Head of caudate nucleus (tissue), 42 donors: ENCODE results near the gene PLA2G2E.
"Not testable (repeated sequence)": the region's sequence is repeated elsewhere in the genome, so short reads cannot be mapped to it uniquely, and the experiment has no call there.

ENCODE experiments used
- DNase-seq, 42 donors: peaks; one replicate each; pipeline versions ENCODE4 v3.0.0 to v3.0.0-alpha.2; 2020 to 2021; ENCODE audit warnings: mixed read lengths in 7 of 42
- intact Hi-C: fragments of 100-400 bp; cut with DNase I; formaldehyde crosslinking; loops from one replicate; pipeline ENCODE4 v1.15.0; 2022

PLA2G2E gene

GRCh38 chr1:19892628-19893168 is 30.7 kb downstream of the PLA2G2E start:
- intact Hi-C loops: no loop called here
- DNase-seq: no peak

GRCh38 chr1:19892129-19892528 is 31.3 kb downstream of the PLA2G2E start:
- no peak for DNase-seq
- intact Hi-C loops: no loop called here

DNA sequence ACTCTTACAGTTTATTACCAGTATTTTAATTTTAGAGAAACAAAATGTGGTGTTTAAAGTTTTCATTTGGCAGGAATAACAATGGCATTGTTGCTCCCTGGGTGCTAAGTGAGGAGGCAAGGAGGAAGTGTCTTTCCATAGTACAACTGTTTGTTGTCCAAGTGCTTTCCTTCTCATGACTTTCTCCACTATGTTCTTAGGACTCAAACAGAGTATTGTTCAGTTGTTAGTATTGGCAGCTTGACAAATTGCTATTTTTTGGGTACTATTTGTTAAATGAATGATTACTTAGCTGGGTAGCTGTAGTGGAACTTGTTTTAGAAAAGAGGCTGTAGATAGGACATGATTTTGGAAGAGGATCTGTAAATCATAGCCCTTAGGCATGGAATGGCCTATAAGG is 33.8 kb downstream of the PLA2G2E start:
- DNase-seq: no peak
- intact Hi-C loops: no loop called here

DNA sequence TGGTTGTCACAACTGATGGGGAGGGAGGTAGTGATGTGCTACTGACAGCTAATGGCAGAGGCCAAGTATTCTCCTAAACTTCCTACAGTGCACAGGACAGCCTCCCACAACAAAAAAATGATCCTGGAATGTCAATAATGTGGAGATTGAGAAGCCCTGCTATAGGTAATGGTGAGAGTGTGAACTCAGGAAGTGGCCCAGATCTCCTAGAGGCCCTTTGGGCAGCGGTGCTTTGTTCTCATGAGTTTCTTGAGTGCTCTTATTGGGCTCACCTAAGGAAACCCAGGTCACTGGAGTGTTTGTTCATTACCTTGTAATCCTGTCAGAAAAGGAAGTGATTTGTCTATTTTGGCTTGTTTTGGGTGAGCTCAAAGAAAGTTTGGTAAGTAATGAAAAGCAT is 35.3 kb downstream of the PLA2G2E start:
- intact Hi-C loops: no loop called here
- no peak for DNase-seq

- DNase-seq: no peak
- intact Hi-C loops: no loop called here
These were observed 37.6 kb downstream of the PLA2G2E start for GRCh38 chr1:19885821-19886220.

DNA sequence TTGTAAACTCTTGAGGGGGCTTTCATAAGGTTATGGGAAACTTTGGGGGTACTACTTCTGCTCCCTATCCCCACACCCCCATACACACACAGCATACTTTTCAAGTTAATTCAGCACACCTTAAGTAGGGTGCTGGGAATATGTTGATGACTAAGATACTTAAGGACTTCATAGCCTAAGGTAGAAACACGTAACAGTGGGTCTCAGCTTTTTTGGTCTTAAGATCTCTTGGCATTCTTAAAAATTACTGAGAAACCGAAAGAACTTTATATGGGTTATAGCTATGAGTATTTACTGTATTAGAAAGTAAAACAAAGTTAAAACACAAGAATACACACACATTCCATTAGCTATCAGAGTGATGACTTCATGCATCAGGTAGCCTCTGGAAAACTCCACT is 39.1 kb downstream of the PLA2G2E start:
- no peak for DNase-seq
- intact Hi-C loops: no loop called here

DNA sequence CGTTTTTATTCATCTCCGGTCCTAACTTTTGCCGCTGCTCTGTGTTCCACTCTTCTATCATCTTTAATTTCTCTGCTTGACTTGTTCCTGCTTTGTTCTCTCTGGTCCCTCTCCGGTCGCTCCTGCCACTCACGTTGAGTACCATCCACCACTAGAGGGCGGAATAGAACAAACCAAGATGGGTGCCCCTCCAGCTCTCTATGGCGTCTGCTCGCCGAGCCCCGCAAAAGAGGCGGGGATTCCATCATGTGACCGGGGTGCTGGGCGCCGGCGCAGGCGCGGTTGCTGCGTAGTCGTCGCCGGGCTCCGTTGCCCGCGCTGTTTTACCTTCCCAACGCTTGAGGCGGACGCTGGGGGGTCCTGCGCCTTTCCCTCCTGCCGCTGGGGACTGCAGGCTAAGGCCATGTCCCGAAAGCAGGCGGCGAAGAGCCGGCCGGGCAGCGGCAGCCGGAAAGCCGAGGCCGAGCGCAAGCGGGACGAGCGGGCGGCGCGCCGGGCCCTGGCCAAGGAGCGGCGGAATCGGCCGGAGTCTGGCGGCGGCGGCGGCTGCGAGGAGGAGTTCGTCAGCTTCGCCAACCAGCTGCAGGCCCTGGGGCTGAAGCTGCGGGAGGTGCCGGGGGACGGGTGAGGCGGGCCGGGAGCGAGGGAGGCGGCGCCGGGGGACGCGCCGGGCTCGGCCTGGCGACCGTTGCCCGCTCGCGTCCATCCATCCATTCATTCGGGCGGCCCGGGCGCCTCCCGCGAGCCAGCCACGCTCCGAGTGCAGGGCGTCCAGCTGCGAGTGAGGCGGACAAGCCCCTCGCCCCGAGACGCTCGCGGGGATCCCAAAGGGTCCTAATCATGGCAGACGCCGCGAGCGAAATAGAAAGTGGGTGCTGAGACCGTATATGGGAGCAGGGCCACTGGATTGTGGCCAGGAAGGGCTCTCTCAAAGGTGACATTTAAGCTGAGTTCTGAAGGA is 41.0 kb downstream of the PLA2G2E start, which contains the start of gene OTUD3:
TSS of gene OTUD3 (plus strand) at position 285 of the 961 bp plus-strand sequence. CDS start at position 404, 119 bp downstream.
- intact Hi-C loops: no loop called here

DNA sequence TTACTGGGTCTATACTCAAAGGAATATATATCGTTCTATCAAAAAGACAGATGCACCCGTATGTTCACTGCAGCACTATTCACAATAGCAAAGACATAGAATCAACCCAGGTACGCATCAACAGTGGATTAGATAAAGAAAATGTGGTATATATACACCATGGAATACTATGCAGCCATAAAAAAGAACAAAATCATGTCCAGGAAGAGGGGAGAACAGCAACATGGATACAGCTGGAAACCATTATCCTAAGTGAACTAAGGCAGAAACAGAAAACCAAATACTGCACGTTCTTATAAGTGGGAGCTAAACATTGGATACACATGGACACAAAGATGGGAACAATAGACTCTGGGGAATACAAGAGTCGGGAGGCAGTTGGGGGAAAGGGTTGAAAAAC is 42.6 kb downstream of the PLA2G2E start:
- DNase-seq, intact Hi-C loops: not testable (repeated sequence)

More for the DNA sequence above, 41.0 kb downstream of the PLA2G2E start, which contains the start of gene OTUD3:
- DNase-seq: peak; percentile 89 to 98 (median 96)

- intact Hi-C loops: no loop called here
- DNase-seq: no peak
These were observed 43.8 kb downstream of the PLA2G2E start for GRCh38 chr1:19879661-19880060.

- DNase-seq: no peak
- intact Hi-C loops: no loop called here
These were observed 44.2 kb downstream of the PLA2G2E start for GRCh38 chr1:19879227-19879626.

DNA sequence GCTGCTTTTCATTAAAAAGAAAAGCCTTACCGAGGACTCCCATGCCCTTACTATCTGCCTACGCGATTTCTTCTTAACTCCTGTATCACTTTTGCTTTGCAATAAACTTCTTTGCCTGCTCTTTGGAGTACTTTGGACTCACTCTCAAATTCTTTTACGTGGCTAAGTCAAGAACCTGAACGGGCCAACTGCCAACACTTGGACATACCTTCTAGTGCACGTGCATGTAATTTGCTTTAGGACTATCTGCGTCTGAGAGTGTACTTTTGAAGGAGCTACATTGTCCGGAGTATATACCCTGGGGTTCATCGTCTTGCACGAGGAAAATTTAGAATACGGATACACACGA is 44.8 kb downstream of the PLA2G2E start:
- no peak for DNase-seq
- intact Hi-C loops: no loop called here

- intact Hi-C loops: no loop called here
- peak in 38 of 42 donors; percentile 16 to 88 (median 50) for DNase-seq
These were observed 45.4 kb downstream of the PLA2G2E start for GRCh38 chr1:19877821-19878636.

- no peak for DNase-seq
- intact Hi-C loops: no loop called here
These were observed 46.2 kb downstream of the PLA2G2E start for GRCh38 chr1:19877181-19877750.

DNA sequence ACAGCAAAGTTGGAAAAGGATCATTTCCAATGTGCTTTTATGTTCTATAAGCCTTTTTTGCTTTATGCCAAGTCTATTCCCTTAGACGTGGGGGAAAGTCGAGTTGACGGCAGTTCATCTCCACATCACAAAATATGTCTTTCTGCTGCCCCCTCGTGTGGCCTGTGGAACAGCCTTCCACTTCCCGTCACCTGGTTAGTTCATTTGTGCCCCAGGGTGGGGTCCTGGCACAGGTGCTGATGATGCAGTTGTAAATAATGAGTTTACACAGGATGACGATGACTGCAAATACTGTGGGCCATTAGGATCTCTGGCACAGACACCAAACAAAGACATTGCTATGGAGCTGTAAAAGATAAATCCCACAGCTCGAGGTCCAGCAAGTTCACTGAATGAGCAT is 51.2 kb downstream of the PLA2G2E start:
- no peak for DNase-seq
- intact Hi-C loops: no loop called here
